ENCODE measurements around the gene UBE2G2. TPM values are rescaled to one million over a fixed set of nuclear protein-coding genes. Genes with fewer than 3 reads are reported as not detected.

Gene UBE2G2
- total and polyA plus RNA-seq, 2 experiments from 2014 or later: 79.4 to 86.4 TPM

DNA sequence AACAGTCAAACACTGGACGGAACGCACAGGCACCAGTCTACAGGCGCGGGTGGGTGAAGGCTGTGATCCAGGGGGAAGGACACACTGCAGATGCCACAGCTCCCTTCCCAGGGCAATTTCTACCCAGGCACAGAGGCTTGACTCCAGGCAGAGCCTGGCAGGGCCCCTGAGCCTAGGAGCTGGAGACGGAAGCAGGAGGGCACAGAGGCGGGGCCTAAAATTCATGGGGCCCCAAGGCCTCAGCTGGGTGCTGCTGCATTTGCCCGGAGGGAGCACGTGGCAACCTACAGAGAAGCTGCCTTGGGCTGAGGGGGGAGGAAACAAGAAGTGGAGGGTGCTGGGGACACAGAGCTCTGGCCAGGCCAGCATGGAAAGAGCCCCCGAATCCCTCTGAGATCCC lies 41.2 kb downstream of the UBE2G2 start:
- DNase-seq (ENCODE audit: low read depth in 1 of 2, low spot score in 1 of 2): no peak
- H3K27ac ChIP-seq: no peak overlapping the region

DNA sequence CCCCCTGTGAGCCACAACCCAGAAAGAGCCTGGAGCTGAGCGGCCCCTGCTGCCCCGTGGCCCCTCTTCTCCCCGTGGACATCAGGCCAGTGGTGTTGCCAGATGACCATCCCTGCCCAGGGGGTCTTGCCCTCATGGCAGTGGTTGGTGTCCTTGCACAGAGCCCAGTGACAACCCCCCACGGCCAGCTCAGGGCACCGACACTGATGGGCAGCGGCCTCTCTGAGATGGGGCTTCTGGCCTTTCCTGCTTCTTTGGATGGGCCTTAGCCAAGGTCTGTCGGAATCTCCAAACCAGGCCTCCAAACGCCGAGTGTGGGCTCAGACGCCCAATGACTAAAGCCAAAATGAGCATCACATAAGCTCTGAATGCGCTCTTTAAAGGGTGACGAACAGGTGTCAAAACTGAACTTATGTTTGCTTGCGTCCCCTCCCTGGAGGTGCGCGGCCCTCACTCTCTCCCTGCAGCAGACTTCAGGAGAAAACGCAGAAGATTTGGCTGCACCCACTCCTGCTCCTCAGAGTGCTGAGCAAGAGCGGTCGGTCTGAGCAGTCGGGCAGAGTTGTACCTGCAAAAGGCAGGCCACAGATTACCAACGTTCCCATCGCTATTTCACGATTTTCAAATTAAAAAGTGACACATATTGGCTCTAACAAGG lies 41.9 kb downstream of the UBE2G2 start:
- Histone ChIP-seq H3K27ac (no peak overlapping the region), H3K36me3 (no peaks in the 10 kb centered on the region), H3K27me3 (no peaks in the 10 kb centered on the region), H3K4me3 (no peak overlapping the region), H3K9me3 (ENCODE audit: low read depth) (no peaks in the 10 kb centered on the region), H3K4me1 (ENCODE audit: low read depth) (no peaks in the 10 kb centered on the region)
- no peak for TF ChIP-seq CTCF (IDR thresholded peaks at IDR 0.05; ENCODE audit: low read depth, low read length)
- DNase-seq (ENCODE audit: low read depth in 1 of 2, low spot score in 1 of 2): no peak

More for the DNA sequence above, 41.2 kb downstream of the UBE2G2 start:
- Histone ChIP-seq H3K36me3 (no peaks in the 10 kb centered on the region), H3K4me1 (ENCODE audit: low read depth) (no peaks in the 10 kb centered on the region), H3K4me3 (no peak overlapping the region), H3K27me3 (no peaks in the 10 kb centered on the region), H3K9me3 (ENCODE audit: low read depth) (no peaks in the 10 kb centered on the region)
- no peak for TF ChIP-seq CTCF (IDR thresholded peaks at IDR 0.05; ENCODE audit: low read depth, low read length)

DNA sequence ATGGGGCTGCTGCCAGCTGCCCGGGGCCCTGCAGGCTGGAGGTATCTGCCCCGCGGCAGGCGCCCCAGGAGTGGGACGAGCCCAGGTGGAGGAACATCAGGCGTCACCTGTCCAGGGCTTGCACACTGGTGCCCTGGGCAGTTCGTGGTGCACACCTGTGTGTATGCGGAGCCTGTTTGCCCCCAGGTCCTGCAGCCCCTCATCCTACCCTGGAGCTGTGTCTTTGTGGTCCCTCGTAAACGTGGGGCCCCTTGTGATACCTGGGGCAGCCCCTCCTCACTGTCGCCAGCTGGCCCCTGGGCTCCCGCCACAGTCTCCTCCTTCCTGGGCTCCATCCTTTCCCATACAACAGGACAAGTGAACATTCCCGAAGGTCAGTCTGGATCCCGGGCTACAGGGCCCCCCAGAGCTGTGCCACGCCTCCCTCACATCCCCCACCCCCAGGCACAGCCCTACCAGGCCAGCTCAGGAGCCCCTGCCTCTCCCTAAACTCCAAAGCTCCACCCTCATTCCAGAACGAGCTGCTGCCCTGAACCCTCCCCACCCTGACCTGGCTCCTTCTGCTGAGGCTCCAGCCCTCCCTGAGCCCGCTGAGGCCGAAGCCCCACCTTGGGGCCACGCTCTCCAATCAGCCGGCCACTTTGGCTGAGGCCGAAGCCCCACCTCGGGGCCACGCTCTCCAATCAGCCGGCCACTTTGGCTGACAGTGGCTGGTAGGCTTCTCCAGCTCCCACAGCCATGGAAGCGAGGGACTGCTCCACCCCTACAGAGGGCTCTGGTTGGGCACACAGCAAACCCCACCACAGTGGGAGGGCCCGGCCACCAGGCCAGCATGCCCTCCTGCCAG lies 42.6 kb downstream of the UBE2G2 start:
- Histone ChIP-seq H3K36me3 (no peaks in the 10 kb centered on the region), H3K4me3 (no peak overlapping the region), H3K9me3 (ENCODE audit: low read depth) (no peaks in the 10 kb centered on the region), H3K27me3 (no peaks in the 10 kb centered on the region), H3K27ac (no peak overlapping the region), H3K4me1 (ENCODE audit: low read depth) (no peaks in the 10 kb centered on the region)
- no peak for TF ChIP-seq CTCF (IDR thresholded peaks at IDR 0.05; ENCODE audit: low read depth, low read length)
- DNase-seq (ENCODE audit: low read depth in 1 of 2, low spot score in 1 of 2): no peak

DNA sequence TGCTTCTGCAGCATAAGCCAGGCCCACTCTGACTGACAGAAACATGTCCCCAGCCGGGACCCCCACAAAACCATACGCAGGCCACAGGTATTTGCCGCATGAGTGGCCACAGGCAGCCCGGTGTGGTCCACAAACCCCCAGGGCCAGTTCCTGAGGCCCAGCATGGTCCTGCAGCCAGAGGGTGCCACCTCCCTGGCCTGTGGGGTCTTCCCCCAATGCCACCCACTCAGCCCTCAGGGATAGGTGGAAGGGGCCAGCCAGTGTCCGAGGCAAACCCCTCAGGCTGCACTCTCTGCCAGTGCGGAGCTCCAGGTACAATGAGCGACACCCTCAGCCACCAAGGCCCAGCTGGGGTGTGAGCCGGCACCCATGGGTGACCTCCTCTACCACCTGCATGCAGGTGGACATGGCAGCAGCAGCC lies 43.5 kb downstream of the UBE2G2 start:
- no peaks in the 10 kb centered on the region for H3K9me3 ChIP-seq (ENCODE audit: low read depth)
- no peak overlapping the region for H3K4me3 ChIP-seq
- H3K27ac ChIP-seq: no peak overlapping the region
- H3K36me3 ChIP-seq: no peaks in the 10 kb centered on the region
- no peak for TF ChIP-seq CTCF (IDR thresholded peaks at IDR 0.05; ENCODE audit: low read depth, low read length)
- no peak for DNase-seq (ENCODE audit: low read depth in 1 of 2, low spot score in 1 of 2)
- no peaks in the 10 kb centered on the region for H3K27me3 ChIP-seq
- no peaks in the 10 kb centered on the region for H3K4me1 ChIP-seq (ENCODE audit: low read depth)

- Histone ChIP-seq H3K4me1 (ENCODE audit: low read depth) (no peaks in the 10 kb centered on the region), H3K36me3 (no peaks in the 10 kb centered on the region), H3K9me3 (ENCODE audit: low read depth) (no peaks in the 10 kb centered on the region), H3K4me3 (no peak overlapping the region), H3K27ac (no peak overlapping the region), H3K27me3 (no peaks in the 10 kb centered on the region)
- no peak for TF ChIP-seq CTCF (IDR thresholded peaks at IDR 0.05; ENCODE audit: low read depth, low read length)
- DNase-seq (ENCODE audit: low read depth in 1 of 2, low spot score in 1 of 2): no peak
These were observed 43.9 kb downstream of the UBE2G2 start for GRCh38 chr21:44757731-44758130.

All from cardiac muscle cell (in vitro differentiated cells and primary cell).